Fibroblast of mammary gland (primary cell): ENCODE data around the gene HSPA1B.

ENCODE experiments used
- DNase-seq: peaks from one replicate; pipeline ENCODE4 v3.0.0-alpha.2; 2010; ENCODE audit warnings: low read depth
- H3K4me3 ChIP-seq: 2 replicates; pipeline ENCODE4 v1.5.1; 2011; ENCODE audit warnings: low read depth, mild to moderate bottlenecking, low read length, moderate library complexity; ENCODE audit not compliant: control insufficient read depth
- TF ChIP-seq, protein P1 (sequence below): conservative IDR thresholded peaks from 2 replicates; pipeline ENCODE4 v1.5.1; 2011; ENCODE audit warnings: low read depth, low read length, inconsistent platforms; ENCODE audit not compliant: control insufficient read depth, insufficient read depth

Gene HSPA1B

GRCh38 chr6:31869343-31869742 is 41.8 kb downstream of the HSPA1B start:
- TF ChIP-seq, protein P1, sequence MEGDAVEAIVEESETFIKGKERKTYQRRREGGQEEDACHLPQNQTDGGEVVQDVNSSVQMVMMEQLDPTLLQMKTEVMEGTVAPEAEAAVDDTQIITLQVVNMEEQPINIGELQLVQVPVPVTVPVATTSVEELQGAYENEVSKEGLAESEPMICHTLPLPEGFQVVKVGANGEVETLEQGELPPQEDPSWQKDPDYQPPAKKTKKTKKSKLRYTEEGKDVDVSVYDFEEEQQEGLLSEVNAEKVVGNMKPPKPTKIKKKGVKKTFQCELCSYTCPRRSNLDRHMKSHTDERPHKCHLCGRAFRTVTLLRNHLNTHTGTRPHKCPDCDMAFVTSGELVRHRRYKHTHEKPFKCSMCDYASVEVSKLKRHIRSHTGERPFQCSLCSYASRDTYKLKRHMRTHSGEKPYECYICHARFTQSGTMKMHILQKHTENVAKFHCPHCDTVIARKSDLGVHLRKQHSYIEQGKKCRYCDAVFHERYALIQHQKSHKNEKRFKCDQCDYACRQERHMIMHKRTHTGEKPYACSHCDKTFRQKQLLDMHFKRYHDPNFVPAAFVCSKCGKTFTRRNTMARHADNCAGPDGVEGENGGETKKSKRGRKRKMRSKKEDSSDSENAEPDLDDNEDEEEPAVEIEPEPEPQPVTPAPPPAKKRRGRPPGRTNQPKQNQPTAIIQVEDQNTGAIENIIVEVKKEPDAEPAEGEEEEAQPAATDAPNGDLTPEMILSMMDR: no peak
- no peak for DNase-seq
- no peak overlapping the region for H3K4me3 ChIP-seq

- H3K4me3 ChIP-seq: no peak overlapping the region
- TF ChIP-seq, protein P1: no peak
- no peak for DNase-seq
Measured at GRCh38 chr6:31870385-31870921, 42.9 kb downstream of the HSPA1B start.

GRCh38 chr6:31871046-31871659 is 43.6 kb downstream of the HSPA1B start:
- TF ChIP-seq, protein P1: no peak
- DNase-seq: peak; percentile 7
- H3K4me3 ChIP-seq: no peak overlapping the region

- H3K4me3 ChIP-seq: no peak overlapping the region
- TF ChIP-seq, protein P1: no peak
- no peak for DNase-seq
Measured at GRCh38 chr6:31874084-31874670, 46.6 kb downstream of the HSPA1B start.

DNA sequence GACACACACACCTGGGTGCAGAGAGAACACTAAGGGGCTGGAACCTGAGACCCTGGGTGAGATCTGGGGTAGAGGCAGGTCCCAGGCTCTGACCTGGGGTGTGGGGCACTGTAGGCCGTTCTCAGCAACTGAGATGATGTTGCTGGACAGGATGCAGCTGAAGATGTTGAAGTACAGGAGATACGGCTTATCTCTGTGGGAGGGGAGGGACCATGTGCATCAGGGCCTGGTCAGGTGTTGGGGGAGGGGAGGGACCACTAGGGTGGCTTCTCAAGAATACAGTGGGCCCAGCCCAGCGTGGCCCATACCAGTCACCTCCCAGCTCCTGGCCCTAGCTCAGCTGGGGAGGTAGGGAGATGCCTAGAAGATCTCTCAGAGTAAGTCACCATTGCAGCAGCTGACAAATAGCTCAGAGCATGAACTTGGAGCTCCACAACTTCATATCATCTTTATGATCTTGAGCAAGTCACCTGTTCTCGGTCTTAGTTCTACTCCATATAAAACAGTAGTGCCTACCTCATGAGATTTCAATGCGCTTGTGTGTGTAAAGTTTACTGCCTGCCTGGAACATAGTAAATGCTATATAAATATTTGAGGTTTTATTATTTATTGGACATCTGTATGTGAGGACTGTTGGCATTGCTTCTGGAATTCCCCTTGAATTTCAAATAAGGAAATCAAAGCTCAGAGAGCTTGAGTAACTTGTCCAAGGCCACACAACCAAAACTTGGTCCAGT is 47.5 kb downstream of the HSPA1B start:
- H3K4me3 ChIP-seq: no peak overlapping the region
- DNase-seq: no peak
- TF ChIP-seq, protein P1: no peak

GRCh38 chr6:31875877-31876276 is 48.3 kb downstream of the HSPA1B start:
- H3K4me3 ChIP-seq: no peak overlapping the region

More at GRCh38 chr6:31875877-31876276, 48.3 kb downstream of the HSPA1B start:
- no peak for DNase-seq
- TF ChIP-seq, protein P1: no peak
